K562 (cell line): ENCODE measurements around the gene ITK. TPM values are rescaled to one million over a fixed set of nuclear protein-coding genes. Genes with fewer than 3 reads are reported as not detected.

Source experiments
- ATAC-seq: fragments of 200-7000 bp; cut with Tn5 transposase; 3 replicates; pipeline ENCODE4 v1.9.1; 2020; ENCODE audit warnings: moderate library complexity
- BruUV-seq: library from RNA; stranded (reverse); fragments of 400-500 nt; replicated peaks from 2 replicates; lab custom pipeline; 2021; lab: Mats Ljungman, UMichigan
- CTCF ChIA-PET: fragments of 300-600 bp; formaldehyde crosslinking; extraction: SDS; loops from one replicate; lab custom pipeline; 2021; ENCODE audit warnings: low intra/inter-chr PET ratio; lab: Yijun Ruan, JAX
- POLR2A ChIA-PET: fragments of 300-600, 350-650 bp; sonication (Branson Sonifier 250); formaldehyde crosslinking; extraction: SDS; loops from one replicate; lab custom pipeline; 2021; ENCODE audit warnings: antibody characterized with exemption, inconsistent platforms; lab: Yijun Ruan, JAX
- DNase-seq, 4 experiments: peaks; one replicate each; pipeline versions ENCODE4 v3.0.0 to v3.0.0-alpha.2; 2011 to 2018; ENCODE audit warnings: low spot score in 3 of 4, mixed read lengths in 3 of 4; ENCODE audit errors: extremely low read depth in 1 of 4
- FAIRE-seq: peaks from 2 replicates; lab custom pipeline; 2011; peaks lifted over from hg19 to GRCh38; lab: Jason Lieb, UNC
- H2AFZ ChIP-seq: 2 replicates; pipeline ENCODE4 v1.6.0; 2011; ENCODE audit warnings: low read depth, low read length, control low read depth, inconsistent platforms
- H3K27ac ChIP-seq: fragments of 200-600 bp; 3 replicates; pipeline ENCODE4 v1.8.0; 2011; ENCODE audit warnings: low read depth, mild to moderate bottlenecking, control low read depth, inconsistent platforms, low read length, moderate library complexity, mixed read lengths; ENCODE audit errors: extremely low read depth
- H3K27me3 ChIP-seq, 2 experiments: fragments of 300-600 bp in 1 of 2; 2 replicates in 1 of 2; 3 replicates in 1 of 2; pipeline versions ENCODE4 v1.6.0 to v1.8.0; 2011; ENCODE audit warnings: inconsistent platforms in 2 of 2, low read length in 2 of 2, mild to moderate bottlenecking in 1 of 2, mixed read lengths in 1 of 2, moderate library complexity in 1 of 2; ENCODE audit not compliant: control insufficient read depth in 2 of 2, insufficient read depth in 2 of 2
- H3K36me3 ChIP-seq: fragments of 300-600 bp; 3 replicates; pipeline ENCODE4 v1.8.0; 2011; ENCODE audit warnings: mild to moderate bottlenecking, low read length, inconsistent platforms; ENCODE audit not compliant: control insufficient read depth, insufficient read depth
- H3K4me1 ChIP-seq, 2 experiments: fragments of 200-600 bp in 1 of 2; replicated peaks in 1 of 2; 2 replicates in 1 of 2; 3 replicates in 1 of 2; pipeline versions ENCODE4 v1.5.1 to v1.8.0; 2011; ENCODE audit warnings: inconsistent platforms in 2 of 2, low read length in 2 of 2, mild to moderate bottlenecking in 1 of 2, mixed read lengths in 1 of 2, moderate library complexity in 1 of 2; ENCODE audit not compliant: control insufficient read depth in 2 of 2, insufficient read depth in 2 of 2
- H3K4me2 ChIP-seq: 2 replicates; pipeline ENCODE4 v1.6.1; 2011; ENCODE audit warnings: low read length, control low read depth, inconsistent platforms, mixed read lengths; ENCODE audit not compliant: insufficient read depth
- H3K4me3 ChIP-seq: fragments of 200-600 bp; sonication (generic), shearing (Covaris generic); 2 replicates; pipeline ENCODE4 v1.5.1; 2016; ENCODE audit warnings: control low read depth, inconsistent platforms
- H3K79me2 ChIP-seq: fragments of 200-600 bp; 3 replicates; pipeline ENCODE4 v1.8.0; 2011; ENCODE audit warnings: low read length, inconsistent platforms; ENCODE audit not compliant: control insufficient read depth, insufficient read depth
- H3K9ac ChIP-seq, 2 experiments: 2 replicates each; pipeline versions ENCODE4 v1.6.0 to v1.6.1; 2011; ENCODE audit warnings: low read depth in 2 of 2, low read length in 2 of 2, control low read depth in 1 of 2, inconsistent platforms in 1 of 2, mild to moderate bottlenecking in 1 of 2, mixed read lengths in 1 of 2; ENCODE audit not compliant: insufficient read depth in 1 of 2
- H3K9me1 ChIP-seq: one replicate; pipeline ENCODE4 v1.6.0; 2011; ENCODE audit warnings: inconsistent platforms, mild to moderate bottlenecking, low read length, moderate library complexity; ENCODE audit not compliant: control insufficient read depth, insufficient read depth
- H3K9me3 ChIP-seq: replicated peaks from 2 replicates; pipeline ENCODE4 v1.5.1; 2011; ENCODE audit warnings: low read depth, low read length, inconsistent platforms; ENCODE audit not compliant: control insufficient read depth, insufficient read depth
- H4K20me1 ChIP-seq: replicated peaks from 2 replicates; pipeline ENCODE4 v1.6.1; 2011; ENCODE audit warnings: low read length, inconsistent platforms, mixed read lengths; ENCODE audit not compliant: control insufficient read depth, insufficient read depth
- CHD1 ChIP-seq: fragments of 200-600 bp; sonication (generic); IDR thresholded peaks from one replicate; pipeline ENCODE4 v1.6.1; 2012; ENCODE audit warnings: mild to moderate bottlenecking, moderate library complexity, low read length, inconsistent platforms
- CHD2 ChIP-seq: IDR thresholded peaks from 2 replicates; pipeline ENCODE4 v1.6.1; 2011; ENCODE audit warnings: low read depth, low read length
- GTF2E2 ChIP-seq: fragments of 200-800 bp; sonication (Bioruptor generic); IDR thresholded peaks from 2 replicates; pipeline ENCODE4 v1.6.1; 2016; ENCODE audit warnings: missing genetic modification characterization, missing compliant biosample characterization
- HBP1 ChIP-seq: fragments of 450-650 bp; formaldehyde crosslinking; IDR thresholded peaks from 2 replicates; pipeline ENCODE4 v1.4.0; 2022; ENCODE audit warnings: missing genetic modification characterization
- MBD2 ChIP-seq: sonication (generic); IDR thresholded peaks from 2 replicates; pipeline ENCODE4 v1.6.1; 2016; ENCODE audit warnings: low read depth, borderline replicate concordance
- MYNN ChIP-seq, 2 experiments: sonication (generic); formaldehyde crosslinking in 1 of 2; IDR thresholded peaks; 2 replicates each; pipeline versions ENCODE4 v1.5.0 to v1.6.1; 2016 to 2020; ENCODE audit warnings: antibody characterized with exemption in 1 of 2, missing genetic modification reagents in 1 of 2
- NCOA1 ChIP-seq: fragments of 450-650 bp; IDR thresholded peaks from 2 replicates; pipeline ENCODE4 v1.6.1; 2016; ENCODE audit warnings: low read depth
- NFRKB ChIP-seq: fragments of 450-650 bp; IDR thresholded peaks from 2 replicates; pipeline ENCODE4 v1.6.1; 2016; ENCODE audit warnings: low read depth
- NR2F6 ChIP-seq: fragments of 450-650 bp; formaldehyde crosslinking; IDR thresholded peaks from 2 replicates; pipeline ENCODE4 v1.4.0; 2020; ENCODE audit warnings: mild to moderate bottlenecking
- RBM17 ChIP-seq: fragments of 200-400 bp; formaldehyde crosslinking; IDR thresholded peaks from 2 replicates; pipeline ENCODE4 v1.6.1; 2017; ENCODE audit warnings: low read depth, mild to moderate bottlenecking, low read length, borderline replicate concordance
- SIRT6 ChIP-seq: IDR thresholded peaks from one replicate; pipeline ENCODE4 v1.6.1; 2012; ENCODE audit warnings: low read depth, mild to moderate bottlenecking, control low read depth, inconsistent platforms, low read length, moderate library complexity
- STAG1 ChIP-seq: sonication (generic); formaldehyde crosslinking; IDR thresholded peaks from 2 replicates; pipeline ENCODE4 v1.5.0; 2020; ENCODE audit warnings: missing genetic modification reagents, borderline replicate concordance
- TEAD1 ChIP-seq, 2 experiments: fragments of 450-650 bp in 1 of 2; sonication (generic) in 1 of 2; formaldehyde crosslinking; IDR thresholded peaks; 2 replicates each; pipeline versions ENCODE4 v1.4.0 to v1.8.0; 2020 to 2022; ENCODE audit warnings: mild to moderate bottlenecking in 2 of 2, missing genetic modification reagents in 1 of 2
- ZNF23 ChIP-seq: fragments of 250-450 bp; sonication (Bioruptor Pico); IDR thresholded peaks from 2 replicates; pipeline ENCODE4 v1.4.0; 2020; ENCODE audit warnings: mild to moderate bottlenecking
- ZNF41 ChIP-seq: fragments of 250-450 bp; sonication (Bioruptor Pico); conservative IDR thresholded peaks from 2 replicates; pipeline ENCODE4 v1.4.0; 2020; ENCODE audit warnings: mild to moderate bottlenecking
- ZNF75A ChIP-seq: fragments of 450-650 bp; formaldehyde crosslinking; IDR thresholded peaks from 2 replicates; pipeline ENCODE4 v1.4.0; 2020; ENCODE audit warnings: mild to moderate bottlenecking
- ZNF77 ChIP-seq: fragments of 250-450 bp; sonication (Bioruptor Pico); IDR thresholded peaks from 2 replicates; pipeline ENCODE4 v1.5.0; 2020
- WGBS: fragments of 100-300 bp; shearing (Covaris generic); methylation state at CpG from one replicate; pipeline ENCODE4 v1.1.6; 2016; ENCODE audit warnings: low coverage, mixed read lengths; ENCODE audit not compliant: insufficient coverage; ENCODE audit errors: missing lambda C conversion rate; 5-methylcytosine and 5-hydroxymethylcytosine counted together
- in situ Hi-C: fragments of 300-500 bp; cut with MboI; formaldehyde crosslinking; loops from 4 replicates; pipeline ENCODE4 v1.15.0; 2018; ENCODE audit warnings: inconsistent platforms, mixed read lengths
- intact Hi-C: fragments of 100-400 bp; cut with micrococcal nuclease; formaldehyde crosslinking; loops from 2 replicates; pipeline ENCODE4 v1.14.2; 2022
- polyA plus RNA-seq, 8 experiments: library from polyadenylated mRNA; depleted of rRNA in 4 of 8; stranded (reverse) in 5 of 8; unstranded in 3 of 8; fragments of >200 nt; fragmentation: Nextera tagmentation in 2 of 8; fragmentation: Illumina TruSeq in 1 of 8; extraction: Ambion mirVana in 2 of 8; extraction: Trizol in 1 of 8; gene quantifications; 2 replicates each; pipeline versions ENCODE4 v1.2.1 to v1.2.3, GENCODE V29; 2011 to 2014; ENCODE audit warnings: inconsistent platforms in 1 of 8, missing spikeins in 1 of 8
- total RNA-seq, 7 experiments: library from RNA; depleted of rRNA in 6 of 7; stranded (reverse); fragments of >200 nt in 6 of 7; fragmentation: Illumina TruSeq in 2 of 7; extraction: Trizol in 2 of 7; gene quantifications; 2 replicates each; pipeline versions ENCODE4 v1.2.1 to v1.2.3, GENCODE V29; 2011 to 2021; ENCODE audit warnings: low replicate concordance in 1 of 7

ITK gene
- total and polyA plus RNA-seq, 9 of the 15 experiments (the other 6 are each of a cell fraction or from before 2014, with no cell fraction given), result 0.04 to 0.75 TPM; not detected in 7

DNA sequence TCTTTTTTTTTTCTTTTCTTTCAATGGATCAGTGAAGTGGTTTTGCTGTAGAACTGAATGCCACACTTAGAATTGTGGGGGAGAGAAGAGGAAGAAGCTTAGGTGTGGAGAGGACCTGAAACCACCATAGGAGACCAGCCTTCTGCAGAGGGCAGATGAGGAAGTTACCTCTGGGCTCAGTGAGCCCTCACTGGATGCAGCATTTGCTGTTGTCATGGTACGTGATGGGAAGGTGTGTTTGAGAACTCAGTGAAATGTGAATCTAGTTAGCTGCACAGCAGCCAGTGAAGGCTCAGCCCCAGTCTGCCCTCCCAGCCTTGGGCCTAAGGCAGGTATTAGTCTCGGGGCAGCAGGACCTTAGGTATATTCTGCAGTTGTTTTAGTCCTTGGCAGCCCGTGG is 102.8 kb downstream of the ITK start:
- Histone ChIP-seq H3K9ac (no peak overlapping the region), H3K9me1 (no peaks in the 10 kb centered on the region), H3K79me2 (no peaks in the 10 kb centered on the region), H3K4me2 (no peak overlapping the region), H3K27ac (no peak overlapping the region), H3K27me3 (0 out of 5 replicates have a peak, but pooled peaks cover 0 to 2% of the 10 kb centered on the region in 2 experiments), H3K9me3 (no peaks in the 10 kb centered on the region), H3K4me3 (no peak overlapping the region), H3K36me3 (no peaks in the 10 kb centered on the region), H4K20me1 (no peaks in the 10 kb centered on the region), H3K4me1 (no peaks in the 10 kb centered on the region), H2AFZ (no peak overlapping the region)
- 18% methylated on average over 3 of the region's 3 CpGs for WGBS
- DNase-seq, result no peak
- TF ChIP-seq NR2F6 (no peak), MBD2 (no peak), CHD1 (no peak), TEAD1 (CRISPR knock-in tag; IDR thresholded peaks at IDR 0.05) (no peak), NCOA1 (no peak), CHD2 (no peak), GTF2E2 (no peak), NFRKB (no peak), ZNF23 (CRISPR knock-in tag) (no peak), SIRT6 (no peak), MYNN (IDR thresholded peaks at IDR 0.05) (no peak), MYNN (CRISPR knock-in tag; IDR thresholded peaks at IDR 0.05) (no peak), ZNF75A (CRISPR knock-in tag) (no peak), ZNF77 (CRISPR knock-in tag) (no peak), ZNF41 (CRISPR knock-in tag) (no peak), STAG1 (no peak), RBM17 (no peak), HBP1 (CRISPR knock-in tag) (no peak)
- intact Hi-C loops, result no loop called here
- ChIA-PET CTCF (no interaction called here), POLR2A (no interaction called here)
- no peak for ATAC-seq
- no TSS peak for BruUV-seq
- in situ Hi-C loops, result no loop called here
- FAIRE-seq, result no peak
